HG03432 (cell line): ENCODE measurements around the gene CT45A6.
"Not testable (repeated sequence)": the region's sequence is repeated elsewhere in the genome, so short reads cannot be mapped to it uniquely, and the experiment has no call there.

Experiments used
- ATAC-seq: cut with Tn5 transposase; IDR thresholded peaks from one replicate; pipeline ENCODE4 v1.9.1; 2021; ENCODE audit warnings: mild to moderate bottlenecking, moderate library complexity; ENCODE audit not compliant: unreplicated experiment

CT45A6 gene

DNA sequence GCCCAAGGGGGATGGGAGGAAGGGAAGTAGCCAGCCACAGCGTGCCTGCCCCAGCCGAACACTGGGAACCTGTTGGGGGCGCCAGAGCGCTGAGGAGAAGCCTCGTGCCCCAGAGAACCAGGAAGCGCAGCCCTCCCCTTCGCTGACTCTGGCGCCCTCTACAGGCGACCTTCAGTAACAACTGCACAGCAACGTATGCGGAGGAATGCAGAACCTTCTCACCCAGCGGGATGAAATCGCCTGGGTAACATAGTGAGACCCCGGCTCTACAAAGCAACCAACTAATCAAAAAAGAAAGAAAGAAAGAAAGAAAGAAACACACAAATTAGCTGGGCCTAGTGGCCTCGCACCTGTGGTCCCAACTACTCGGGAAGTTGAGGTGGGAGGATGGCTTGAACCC lies at the start of gene CT45A6:
Gene CT45A6, minus strand, starts transcription at position 101 of the 400 bp plus-strand sequence. CDS start 3,794 bp downstream, outside the sequence.
- not testable (repeated sequence) for ATAC-seq

DNA sequence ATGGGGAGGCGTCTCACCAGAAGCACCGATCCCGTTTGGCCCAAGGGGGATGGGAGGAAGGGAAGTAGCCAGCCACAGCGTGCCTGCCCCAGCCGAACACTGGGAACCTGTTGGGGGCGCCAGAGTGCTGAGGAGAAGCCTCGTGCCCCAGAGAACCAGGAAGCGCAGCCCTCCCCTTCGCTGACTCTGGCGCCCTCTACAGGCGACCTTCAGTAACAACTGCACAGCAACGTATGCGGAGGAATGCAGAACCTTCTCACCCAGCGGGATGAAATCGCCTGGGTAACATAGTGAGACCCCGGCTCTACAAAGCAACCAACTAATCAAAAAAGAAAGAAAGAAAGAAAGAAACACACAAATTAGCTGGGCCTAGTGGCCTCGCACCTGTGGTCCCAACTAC lies 34.6 kb upstream of the CT45A6 start, which contains the start of gene CT45A7:
Gene CT45A7, minus strand, starts transcription at position 101 of the 400 bp plus-strand sequence. CDS start 3,747 bp downstream, outside the sequence.
- not testable (repeated sequence) for ATAC-seq

DNA sequence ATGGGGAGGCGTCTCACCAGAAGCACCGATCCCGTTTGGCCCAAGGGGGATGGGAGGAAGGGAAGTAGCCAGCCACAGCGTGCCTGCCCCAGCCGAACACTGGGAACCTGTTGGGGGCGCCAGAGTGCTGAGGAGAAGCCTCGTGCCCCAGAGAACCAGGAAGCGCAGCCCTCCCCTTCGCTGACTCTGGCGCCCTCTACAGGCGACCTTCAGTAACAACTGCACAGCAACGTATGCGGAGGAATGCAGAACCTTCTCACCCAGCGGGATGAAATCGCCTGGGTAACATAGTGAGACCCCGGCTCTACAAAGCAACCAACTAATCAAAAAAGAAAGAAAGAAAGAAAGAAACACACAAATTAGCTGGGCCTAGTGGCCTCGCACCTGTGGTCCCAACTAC lies 17.3 kb upstream of the CT45A6 start, which contains the start of gene CT45A2:
Gene CT45A2, minus strand, starts transcription at position 101 of the 400 bp plus-strand sequence. CDS start 3,747 bp downstream, outside the sequence.
- ATAC-seq, result not testable (repeated sequence)

DNA sequence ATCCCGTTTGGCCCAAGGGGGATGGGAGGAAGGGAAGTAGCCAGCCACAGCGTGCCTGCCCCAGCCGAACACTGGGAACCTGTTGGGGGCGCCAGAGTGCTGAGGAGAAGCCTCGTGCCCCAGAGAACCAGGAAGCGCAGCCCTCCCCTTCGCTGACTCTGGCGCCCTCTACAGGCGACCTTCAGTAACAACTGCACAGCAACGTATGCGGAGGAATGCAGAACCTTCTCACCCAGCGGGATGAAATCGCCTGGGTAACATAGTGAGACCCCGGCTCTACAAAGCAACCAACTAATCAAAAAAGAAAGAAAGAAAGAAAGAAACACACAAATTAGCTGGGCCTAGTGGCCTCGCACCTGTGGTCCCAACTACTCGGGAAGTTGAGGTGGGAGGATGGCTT lies 17.2 kb downstream of the CT45A6 start, which contains the start of gene CT45A5:
Gene CT45A5, minus strand, starts transcription at position 101 of the 400 bp plus-strand sequence. CDS start 3,774 bp downstream, outside the sequence.
- ATAC-seq, result not testable (repeated sequence)

GRCh38 chrX:135768091-135768490 lies 34.5 kb downstream of the CT45A6 start, which contains the start of gene CT45A3:
Gene CT45A3 (minus strand): TSS chrX:135768191. CDS start chrX:135764444, 3,747 bp downstream.
- ATAC-seq, result not testable (repeated sequence)

DNA sequence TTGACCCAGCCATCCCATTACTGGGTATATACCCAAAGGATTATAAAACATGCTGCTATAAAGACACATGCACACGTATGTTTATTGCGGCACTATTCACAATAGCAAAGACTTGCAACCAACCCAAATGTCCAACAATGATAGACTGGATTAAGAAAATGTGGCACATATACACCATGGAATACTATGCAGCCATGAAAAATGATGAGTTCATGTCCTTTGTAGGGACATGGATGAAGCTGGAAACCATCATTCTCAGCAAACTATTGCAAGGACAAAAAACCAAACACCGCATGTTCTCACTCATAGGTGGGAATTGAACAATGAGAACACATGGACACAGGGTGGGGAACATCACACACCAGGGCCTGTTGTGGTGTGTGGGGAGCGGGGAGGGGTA lies 57.8 kb downstream of the CT45A6 start:
- ATAC-seq, result not testable (repeated sequence)
